Stimulated activated CD4-positive, alpha-beta T cell treated with anti-CD3 and anti-CD28 coated beads, Interleukin-4, amount 100 ng/mL, for 1 hour (primary cell): ENCODE data around the gene CXCL16.

ENCODE experiments used
- DNase-seq: peaks from one replicate; pipeline ENCODE4 v3.0.0-alpha.2; 2020

Gene CXCL16

GRCh38 chr17:4739122-4740024 lies at the start of gene CXCL16, which contains the start of gene ZMYND15:
TSS of gene CXCL16 (minus strand) at chr17:4739928. CDS start at chr17:4739339, 589 bp downstream.
TSS of gene ZMYND15 (plus strand) at chr17:4739833. CDS start at chr17:4740549, 716 bp downstream.
- peak; percentile 47 for DNase-seq

GRCh38 chr17:4788807-4789700 lies 49.3 kb upstream of the CXCL16 start, which contains the start of gene GLTPD2:
TSS of gene GLTPD2 (plus strand) at chr17:4788964. CDS start at chr17:4789012, 48 bp downstream.
- DNase-seq, result no peak

GRCh38 chr17:4788159-4788806 lies 48.6 kb upstream of the CXCL16 start:
- DNase-seq, result no peak

GRCh38 chr17:4786516-4786915 lies 46.8 kb upstream of the CXCL16 start:
- no peak for DNase-seq

- DNase-seq, result no peak
Observed at GRCh38 chr17:4786106-4786511, 46.4 kb upstream of the CXCL16 start, which contains the start of gene VMO1. TSS of gene VMO1 (minus strand) at chr17:4786364. CDS start at chr17:4786352, 12 bp downstream.

GRCh38 chr17:4785311-4786105 lies 45.8 kb upstream of the CXCL16 start:
- DNase-seq, result no peak

GRCh38 chr17:4782652-4783051 lies 42.9 kb upstream of the CXCL16 start:
- DNase-seq, result no peak

- no peak for DNase-seq
Observed at GRCh38 chr17:4780325-4780955, 40.7 kb upstream of the CXCL16 start.

- DNase-seq, result no peak
Observed at GRCh38 chr17:4777969-4778760, 38.4 kb upstream of the CXCL16 start.

GRCh38 chr17:4772235-4772613 lies 32.5 kb upstream of the CXCL16 start:
- DNase-seq, result no peak

GRCh38 chr17:4771519-4772234 lies 31.9 kb upstream of the CXCL16 start, which contains the start of gene TM4SF5:
TSS of gene TM4SF5 (plus strand) at chr17:4771886. CDS start at chr17:4771923, 37 bp downstream.
- DNase-seq, result no peak

GRCh38 chr17:4769628-4770027 lies 29.9 kb upstream of the CXCL16 start:
- DNase-seq, result no peak

- no peak for DNase-seq
Observed at GRCh38 chr17:4768298-4768697, 28.6 kb upstream of the CXCL16 start.

- no peak for DNase-seq
Observed at GRCh38 chr17:4766723-4767122, 27.0 kb upstream of the CXCL16 start.

- no peak for DNase-seq
Observed at GRCh38 chr17:4766201-4766600, 26.5 kb upstream of the CXCL16 start.

GRCh38 chr17:4764595-4764994 lies 24.9 kb upstream of the CXCL16 start:
- DNase-seq, result no peak

- no peak for DNase-seq
Observed at GRCh38 chr17:4759776-4760236, 20.1 kb upstream of the CXCL16 start.

- no peak for DNase-seq
Observed at GRCh38 chr17:4753392-4753791, 13.7 kb upstream of the CXCL16 start.

- no peak for DNase-seq
Observed at GRCh38 chr17:4751932-4752331, 12.2 kb upstream of the CXCL16 start.

GRCh38 chr17:4750606-4751005 lies 10.9 kb upstream of the CXCL16 start:
- DNase-seq, result no peak
